ENCODE data around the gene SLC66A3.

- no peak for TF ChIP-seq POLR2A (IDR thresholded peaks at IDR 0.05)
- TF ChIP-seq CTCF (IDR thresholded peaks at IDR 0.05 in 8 of 11, conservative IDR thresholded peaks at IDR 0.05 in 3 of 11), result no peak
Observed at GRCh38 chr2:11140492-11140891, 14.8 kb upstream of the SLC66A3 start.

All from spleen (tissue), 7 donors.